ENCODE measurements around the gene KANSL1. TPM values are rescaled to one million over a fixed set of nuclear protein-coding genes. Genes with fewer than 3 reads are reported as not detected.

KANSL1 gene
- total and polyA plus RNA-seq, 2 experiments from 2014 or later = 49.0 to 206 TPM

DNA sequence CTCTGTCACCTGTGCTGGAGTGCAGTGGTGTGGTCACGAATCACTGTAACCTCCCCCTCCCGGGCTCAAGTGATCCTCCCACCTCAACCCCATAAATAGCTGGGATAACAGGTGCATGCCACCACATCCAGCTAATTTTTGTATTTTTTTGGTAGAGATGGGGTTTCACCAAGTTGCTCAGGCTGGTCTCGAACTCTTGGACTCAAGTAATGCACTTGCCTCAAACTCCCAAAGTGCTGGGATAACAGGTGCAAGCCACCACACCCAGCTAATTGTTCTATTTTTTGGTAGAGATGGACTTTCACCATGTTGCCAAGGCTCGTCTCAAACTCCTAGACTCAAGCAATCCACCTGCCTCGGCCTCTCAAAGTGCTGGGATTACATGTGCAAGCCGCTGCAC is 107.7 kb downstream of the KANSL1 start:
- Mint-ChIP-seq H3K4me3 (no peak overlapping the region), H3K9me3 (no peaks in the 10 kb centered on the region), H3K27me3 (ENCODE audit: insufficient read depth, low read depth, poor library complexity) (peaks cover 7% of the 10 kb centered on the region), H3K27ac (no peak overlapping the region), H3K4me1 (peaks cover 22% of the 10 kb centered on the region), H3K36me3 (ENCODE audit: low read depth) (peaks cover 26% of the 10 kb centered on the region)
- DNase-seq (ENCODE audit: low spot score) = no peak
- H3K79me2 ChIP-seq (replicated peaks; ENCODE audit: insufficient read depth) = peaks cover 98% of the 10 kb centered on the region
- H4K20me1 ChIP-seq (replicated peaks; ENCODE audit: insufficient read depth) = peaks cover 39% of the 10 kb centered on the region
- no peaks in the 10 kb centered on the region for H3K27me3 ChIP-seq (ENCODE audit: insufficient read depth)
- no peak overlapping the region for H3K4me3 ChIP-seq
- no peak for ATAC-seq
- H3K4me2 ChIP-seq = no peak overlapping the region
- peaks cover 5% of the 10 kb centered on the region; the same call in 1 of the 2 replicates for H3K36me3 ChIP-seq (ENCODE audit: insufficient read depth)
- no peaks in the 10 kb centered on the region for H3F3A ChIP-seq (replicated peaks; ENCODE audit: low read depth)
- H3K9me2 ChIP-seq (ENCODE audit: insufficient read depth) = no peaks in the 10 kb centered on the region
- no peak overlapping the region for H3K27ac ChIP-seq (ENCODE audit: low read depth)
- no peak overlapping the region for H2AFZ ChIP-seq
- TF ChIP-seq STAT1 (IDR thresholded peaks at IDR 0.05; ENCODE audit: unreplicated experiment) (no peak), NANOG (IDR thresholded peaks at IDR 0.05; ENCODE audit: borderline replicate concordance) (no peak), POLR2AphosphoS5 (IDR thresholded peaks at IDR 0.05; ENCODE audit: low read depth) (no peak), JUNB (IDR thresholded peaks at IDR 0.05; ENCODE audit: unreplicated experiment) (no peak), EZH2phosphoT487 (IDR thresholded peaks at IDR 0.05; ENCODE audit: unreplicated experiment) (no peak), ZNF331 (CRISPR knock-in tag; IDR thresholded peaks at IDR 0.05; ENCODE audit: low read depth) (no peak), EZH2 (IDR thresholded peaks at IDR 0.05; ENCODE audit: low read depth, unreplicated experiment) (no peak), ZNF114 (CRISPR knock-in tag; IDR thresholded peaks at IDR 0.05) (no peak), CREB1 (CRISPR knock-in tag; IDR thresholded peaks at IDR 0.05; ENCODE audit: low read depth) (no peak)
- TF ChIP-seq, protein P1, sequence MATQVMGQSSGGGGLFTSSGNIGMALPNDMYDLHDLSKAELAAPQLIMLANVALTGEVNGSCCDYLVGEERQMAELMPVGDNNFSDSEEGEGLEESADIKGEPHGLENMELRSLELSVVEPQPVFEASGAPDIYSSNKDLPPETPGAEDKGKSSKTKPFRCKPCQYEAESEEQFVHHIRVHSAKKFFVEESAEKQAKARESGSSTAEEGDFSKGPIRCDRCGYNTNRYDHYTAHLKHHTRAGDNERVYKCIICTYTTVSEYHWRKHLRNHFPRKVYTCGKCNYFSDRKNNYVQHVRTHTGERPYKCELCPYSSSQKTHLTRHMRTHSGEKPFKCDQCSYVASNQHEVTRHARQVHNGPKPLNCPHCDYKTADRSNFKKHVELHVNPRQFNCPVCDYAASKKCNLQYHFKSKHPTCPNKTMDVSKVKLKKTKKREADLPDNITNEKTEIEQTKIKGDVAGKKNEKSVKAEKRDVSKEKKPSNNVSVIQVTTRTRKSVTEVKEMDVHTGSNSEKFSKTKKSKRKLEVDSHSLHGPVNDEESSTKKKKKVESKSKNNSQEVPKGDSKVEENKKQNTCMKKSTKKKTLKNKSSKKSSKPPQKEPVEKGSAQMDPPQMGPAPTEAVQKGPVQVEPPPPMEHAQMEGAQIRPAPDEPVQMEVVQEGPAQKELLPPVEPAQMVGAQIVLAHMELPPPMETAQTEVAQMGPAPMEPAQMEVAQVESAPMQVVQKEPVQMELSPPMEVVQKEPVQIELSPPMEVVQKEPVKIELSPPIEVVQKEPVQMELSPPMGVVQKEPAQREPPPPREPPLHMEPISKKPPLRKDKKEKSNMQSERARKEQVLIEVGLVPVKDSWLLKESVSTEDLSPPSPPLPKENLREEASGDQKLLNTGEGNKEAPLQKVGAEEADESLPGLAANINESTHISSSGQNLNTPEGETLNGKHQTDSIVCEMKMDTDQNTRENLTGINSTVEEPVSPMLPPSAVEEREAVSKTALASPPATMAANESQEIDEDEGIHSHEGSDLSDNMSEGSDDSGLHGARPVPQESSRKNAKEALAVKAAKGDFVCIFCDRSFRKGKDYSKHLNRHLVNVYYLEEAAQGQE (IDR thresholded peaks at IDR 0.05; ENCODE audit: unreplicated experiment) = no peak
- TF ChIP-seq, protein P2, sequence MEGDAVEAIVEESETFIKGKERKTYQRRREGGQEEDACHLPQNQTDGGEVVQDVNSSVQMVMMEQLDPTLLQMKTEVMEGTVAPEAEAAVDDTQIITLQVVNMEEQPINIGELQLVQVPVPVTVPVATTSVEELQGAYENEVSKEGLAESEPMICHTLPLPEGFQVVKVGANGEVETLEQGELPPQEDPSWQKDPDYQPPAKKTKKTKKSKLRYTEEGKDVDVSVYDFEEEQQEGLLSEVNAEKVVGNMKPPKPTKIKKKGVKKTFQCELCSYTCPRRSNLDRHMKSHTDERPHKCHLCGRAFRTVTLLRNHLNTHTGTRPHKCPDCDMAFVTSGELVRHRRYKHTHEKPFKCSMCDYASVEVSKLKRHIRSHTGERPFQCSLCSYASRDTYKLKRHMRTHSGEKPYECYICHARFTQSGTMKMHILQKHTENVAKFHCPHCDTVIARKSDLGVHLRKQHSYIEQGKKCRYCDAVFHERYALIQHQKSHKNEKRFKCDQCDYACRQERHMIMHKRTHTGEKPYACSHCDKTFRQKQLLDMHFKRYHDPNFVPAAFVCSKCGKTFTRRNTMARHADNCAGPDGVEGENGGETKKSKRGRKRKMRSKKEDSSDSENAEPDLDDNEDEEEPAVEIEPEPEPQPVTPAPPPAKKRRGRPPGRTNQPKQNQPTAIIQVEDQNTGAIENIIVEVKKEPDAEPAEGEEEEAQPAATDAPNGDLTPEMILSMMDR (conservative IDR thresholded peaks at IDR 0.05; ENCODE audit: low read depth in 2 of 2) = no peak
- TF ChIP-seq, protein P3, sequence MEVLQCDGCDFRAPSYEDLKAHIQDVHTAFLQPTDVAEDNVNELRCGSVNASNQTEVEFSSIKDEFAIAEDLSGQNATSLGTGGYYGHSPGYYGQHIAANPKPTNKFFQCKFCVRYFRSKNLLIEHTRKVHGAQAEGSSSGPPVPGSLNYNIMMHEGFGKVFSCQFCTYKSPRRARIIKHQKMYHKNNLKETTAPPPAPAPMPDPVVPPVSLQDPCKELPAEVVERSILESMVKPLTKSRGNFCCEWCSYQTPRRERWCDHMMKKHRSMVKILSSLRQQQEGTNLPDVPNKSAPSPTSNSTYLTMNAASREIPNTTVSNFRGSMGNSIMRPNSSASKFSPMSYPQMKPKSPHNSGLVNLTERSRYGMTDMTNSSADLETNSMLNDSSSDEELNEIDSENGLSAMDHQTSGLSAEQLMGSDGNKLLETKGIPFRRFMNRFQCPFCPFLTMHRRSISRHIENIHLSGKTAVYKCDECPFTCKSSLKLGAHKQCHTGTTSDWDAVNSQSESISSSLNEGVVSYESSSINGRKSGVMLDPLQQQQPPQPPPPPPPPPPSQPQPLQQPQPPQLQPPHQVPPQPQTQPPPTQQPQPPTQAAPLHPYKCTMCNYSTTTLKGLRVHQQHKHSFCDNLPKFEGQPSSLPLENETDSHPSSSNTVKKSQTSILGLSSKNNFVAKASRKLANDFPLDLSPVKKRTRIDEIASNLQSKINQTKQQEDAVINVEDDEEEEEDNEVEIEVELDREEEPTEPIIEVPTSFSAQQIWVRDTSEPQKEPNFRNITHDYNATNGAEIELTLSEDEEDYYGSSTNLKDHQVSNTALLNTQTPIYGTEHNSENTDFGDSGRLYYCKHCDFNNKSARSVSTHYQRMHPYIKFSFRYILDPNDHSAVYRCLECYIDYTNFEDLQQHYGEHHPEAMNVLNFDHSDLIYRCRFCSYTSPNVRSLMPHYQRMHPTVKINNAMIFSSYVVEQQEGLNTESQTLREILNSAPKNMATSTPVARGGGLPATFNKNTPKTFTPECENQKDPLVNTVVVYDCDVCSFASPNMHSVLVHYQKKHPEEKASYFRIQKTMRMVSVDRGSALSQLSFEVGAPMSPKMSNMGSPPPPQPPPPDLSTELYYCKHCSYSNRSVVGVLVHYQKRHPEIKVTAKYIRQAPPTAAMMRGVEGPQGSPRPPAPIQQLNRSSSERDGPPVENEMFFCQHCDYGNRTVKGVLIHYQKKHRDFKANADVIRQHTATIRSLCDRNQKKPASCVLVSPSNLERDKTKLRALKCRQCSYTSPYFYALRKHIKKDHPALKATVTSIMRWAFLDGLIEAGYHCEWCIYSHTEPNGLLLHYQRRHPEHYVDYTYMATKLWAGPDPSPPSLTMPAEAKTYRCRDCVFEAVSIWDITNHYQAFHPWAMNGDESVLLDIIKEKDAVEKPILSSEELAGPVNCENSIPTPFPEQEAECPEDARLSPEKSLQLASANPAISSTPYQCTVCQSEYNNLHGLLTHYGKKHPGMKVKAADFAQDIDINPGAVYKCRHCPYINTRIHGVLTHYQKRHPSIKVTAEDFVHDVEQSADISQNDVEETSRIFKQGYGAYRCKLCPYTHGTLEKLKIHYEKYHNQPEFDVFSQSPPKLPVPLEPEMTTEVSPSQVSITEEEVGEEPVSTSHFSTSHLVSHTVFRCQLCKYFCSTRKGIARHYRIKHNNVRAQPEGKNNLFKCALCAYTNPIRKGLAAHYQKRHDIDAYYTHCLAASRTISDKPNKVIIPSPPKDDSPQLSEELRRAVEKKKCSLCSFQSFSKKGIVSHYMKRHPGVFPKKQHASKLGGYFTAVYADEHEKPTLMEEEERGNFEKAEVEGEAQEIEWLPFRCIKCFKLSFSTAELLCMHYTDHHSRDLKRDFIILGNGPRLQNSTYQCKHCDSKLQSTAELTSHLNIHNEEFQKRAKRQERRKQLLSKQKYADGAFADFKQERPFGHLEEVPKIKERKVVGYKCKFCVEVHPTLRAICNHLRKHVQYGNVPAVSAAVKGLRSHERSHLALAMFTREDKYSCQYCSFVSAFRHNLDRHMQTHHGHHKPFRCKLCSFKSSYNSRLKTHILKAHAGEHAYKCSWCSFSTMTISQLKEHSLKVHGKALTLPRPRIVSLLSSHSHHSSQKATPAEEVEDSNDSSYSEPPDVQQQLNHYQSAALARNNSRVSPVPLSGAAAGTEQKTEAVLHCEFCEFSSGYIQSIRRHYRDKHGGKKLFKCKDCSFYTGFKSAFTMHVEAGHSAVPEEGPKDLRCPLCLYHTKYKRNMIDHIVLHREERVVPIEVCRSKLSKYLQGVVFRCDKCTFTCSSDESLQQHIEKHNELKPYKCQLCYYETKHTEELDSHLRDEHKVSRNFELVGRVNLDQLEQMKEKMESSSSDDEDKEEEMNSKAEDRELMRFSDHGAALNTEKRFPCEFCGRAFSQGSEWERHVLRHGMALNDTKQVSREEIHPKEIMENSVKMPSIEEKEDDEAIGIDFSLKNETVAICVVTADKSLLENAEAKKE (CRISPR knock-in tag; IDR thresholded peaks at IDR 0.05) = no peak
- TF ChIP-seq, protein P4, sequence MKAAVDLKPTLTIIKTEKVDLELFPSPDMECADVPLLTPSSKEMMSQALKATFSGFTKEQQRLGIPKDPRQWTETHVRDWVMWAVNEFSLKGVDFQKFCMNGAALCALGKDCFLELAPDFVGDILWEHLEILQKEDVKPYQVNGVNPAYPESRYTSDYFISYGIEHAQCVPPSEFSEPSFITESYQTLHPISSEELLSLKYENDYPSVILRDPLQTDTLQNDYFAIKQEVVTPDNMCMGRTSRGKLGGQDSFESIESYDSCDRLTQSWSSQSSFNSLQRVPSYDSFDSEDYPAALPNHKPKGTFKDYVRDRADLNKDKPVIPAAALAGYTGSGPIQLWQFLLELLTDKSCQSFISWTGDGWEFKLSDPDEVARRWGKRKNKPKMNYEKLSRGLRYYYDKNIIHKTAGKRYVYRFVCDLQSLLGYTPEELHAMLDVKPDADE (IDR thresholded peaks at IDR 0.05) = no peak
- peaks cover 11% of the 10 kb centered on the region for H3K4me1 ChIP-seq (ENCODE audit: insufficient read depth)
